RWPE1 (cell line): ENCODE results near the gene CNOT1.

Experiments used
- CTCF ChIA-PET: fragments of 350-600 bp; sonication (Branson Sonifier 250); formaldehyde crosslinking; extraction: SDS; loops from one replicate; lab custom pipeline; 2021; lab: Yijun Ruan, JAX
- POLR2A ChIA-PET: fragments of 400-600 bp; formaldehyde crosslinking; extraction: SDS; loops from one replicate; lab custom pipeline; 2020; ENCODE audit warnings: antibody characterized with exemption; ENCODE audit not compliant: low non-redundant PET; lab: Yijun Ruan, JAX
- DNase-seq: peaks from one replicate; pipeline ENCODE4 v3.0.0; 2012; ENCODE audit warnings: low spot score
- H3K27ac ChIP-seq: fragments of 450-650 bp; 2 replicates; pipeline ENCODE4 v1.5.1; 2017
- TF ChIP-seq, protein P1 (sequence below): fragments of 450-650 bp; conservative IDR thresholded peaks from 2 replicates; pipeline ENCODE4 v1.5.1; 2017; ENCODE audit warnings: low read depth, mild to moderate bottlenecking

CNOT1 gene

DNA sequence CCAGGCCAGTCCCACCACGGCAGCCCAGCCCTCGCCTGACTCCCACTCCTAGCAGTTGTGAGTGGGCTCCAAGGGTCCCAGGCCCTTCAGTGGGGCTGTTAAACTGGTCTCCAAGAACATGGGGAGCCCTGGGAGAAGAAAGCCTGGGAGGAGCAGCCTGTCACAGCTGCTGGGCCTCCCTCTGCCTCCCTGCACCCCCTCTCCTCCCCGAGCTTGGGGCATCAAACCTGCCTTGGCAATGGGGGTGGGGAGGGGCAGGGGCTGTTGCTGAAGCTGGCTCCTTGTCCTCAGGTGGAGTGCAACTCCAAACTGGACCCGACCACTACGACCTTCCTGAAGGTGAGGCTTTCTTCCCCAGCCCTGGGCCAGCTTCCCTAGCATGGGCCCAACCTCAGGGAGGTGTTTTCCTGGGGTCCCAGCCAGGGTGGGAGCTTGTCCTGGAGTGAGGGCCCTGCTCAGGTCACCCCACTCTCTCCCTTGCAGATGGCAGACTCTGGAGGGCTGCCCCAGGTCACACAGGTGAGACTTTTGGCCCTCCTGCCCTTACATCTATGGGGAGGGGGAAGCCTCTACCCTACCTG lies 120.9 kb downstream of the CNOT1 start:
- H3K27ac ChIP-seq = no peak overlapping the region
- POLR2A ChIA-PET = no interaction called here
- TF ChIP-seq, protein P1, sequence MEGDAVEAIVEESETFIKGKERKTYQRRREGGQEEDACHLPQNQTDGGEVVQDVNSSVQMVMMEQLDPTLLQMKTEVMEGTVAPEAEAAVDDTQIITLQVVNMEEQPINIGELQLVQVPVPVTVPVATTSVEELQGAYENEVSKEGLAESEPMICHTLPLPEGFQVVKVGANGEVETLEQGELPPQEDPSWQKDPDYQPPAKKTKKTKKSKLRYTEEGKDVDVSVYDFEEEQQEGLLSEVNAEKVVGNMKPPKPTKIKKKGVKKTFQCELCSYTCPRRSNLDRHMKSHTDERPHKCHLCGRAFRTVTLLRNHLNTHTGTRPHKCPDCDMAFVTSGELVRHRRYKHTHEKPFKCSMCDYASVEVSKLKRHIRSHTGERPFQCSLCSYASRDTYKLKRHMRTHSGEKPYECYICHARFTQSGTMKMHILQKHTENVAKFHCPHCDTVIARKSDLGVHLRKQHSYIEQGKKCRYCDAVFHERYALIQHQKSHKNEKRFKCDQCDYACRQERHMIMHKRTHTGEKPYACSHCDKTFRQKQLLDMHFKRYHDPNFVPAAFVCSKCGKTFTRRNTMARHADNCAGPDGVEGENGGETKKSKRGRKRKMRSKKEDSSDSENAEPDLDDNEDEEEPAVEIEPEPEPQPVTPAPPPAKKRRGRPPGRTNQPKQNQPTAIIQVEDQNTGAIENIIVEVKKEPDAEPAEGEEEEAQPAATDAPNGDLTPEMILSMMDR = no peak
- DNase-seq = no peak
- CTCF ChIA-PET = no interaction called here

DNA sequence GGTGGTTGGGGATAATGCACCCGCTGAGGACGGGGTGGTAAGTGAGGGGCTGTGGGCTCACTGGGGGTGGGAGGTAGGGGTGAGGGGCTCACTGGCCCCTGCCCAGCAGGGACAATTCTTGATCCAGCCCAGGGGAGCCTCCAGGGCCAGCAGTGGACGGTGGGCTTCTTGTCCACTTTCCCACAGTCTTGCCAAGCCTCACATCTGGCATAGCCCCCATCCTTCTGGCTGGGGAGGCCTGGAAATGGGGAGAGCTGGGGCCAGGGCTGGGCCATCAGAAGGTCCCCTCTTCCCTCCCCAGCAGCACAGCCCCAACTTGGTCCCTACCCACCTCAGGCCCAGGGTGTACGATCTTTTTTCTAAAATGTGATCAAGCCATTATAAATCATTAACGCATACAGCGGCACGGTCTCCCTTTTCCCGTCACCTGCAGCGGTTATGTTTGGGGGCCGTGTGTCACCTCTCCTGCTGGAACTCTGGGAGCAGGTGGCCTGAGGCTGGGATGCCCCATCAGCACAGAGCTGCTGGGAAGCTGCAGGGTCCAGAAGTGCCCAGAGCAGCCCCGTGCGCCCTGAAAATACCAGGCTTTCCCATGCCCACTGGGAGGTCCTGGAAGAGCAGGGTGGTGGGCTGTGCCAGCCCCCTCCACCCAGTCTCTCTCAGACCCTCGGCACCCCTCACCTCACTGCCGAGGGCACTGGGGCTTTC lies 121.5 kb downstream of the CNOT1 start:
- ChIA-PET CTCF (no interaction called here), POLR2A (no interaction called here)
- no peak overlapping the region for H3K27ac ChIP-seq
- TF ChIP-seq, protein P1 = no peak
- no peak for DNase-seq

DNA sequence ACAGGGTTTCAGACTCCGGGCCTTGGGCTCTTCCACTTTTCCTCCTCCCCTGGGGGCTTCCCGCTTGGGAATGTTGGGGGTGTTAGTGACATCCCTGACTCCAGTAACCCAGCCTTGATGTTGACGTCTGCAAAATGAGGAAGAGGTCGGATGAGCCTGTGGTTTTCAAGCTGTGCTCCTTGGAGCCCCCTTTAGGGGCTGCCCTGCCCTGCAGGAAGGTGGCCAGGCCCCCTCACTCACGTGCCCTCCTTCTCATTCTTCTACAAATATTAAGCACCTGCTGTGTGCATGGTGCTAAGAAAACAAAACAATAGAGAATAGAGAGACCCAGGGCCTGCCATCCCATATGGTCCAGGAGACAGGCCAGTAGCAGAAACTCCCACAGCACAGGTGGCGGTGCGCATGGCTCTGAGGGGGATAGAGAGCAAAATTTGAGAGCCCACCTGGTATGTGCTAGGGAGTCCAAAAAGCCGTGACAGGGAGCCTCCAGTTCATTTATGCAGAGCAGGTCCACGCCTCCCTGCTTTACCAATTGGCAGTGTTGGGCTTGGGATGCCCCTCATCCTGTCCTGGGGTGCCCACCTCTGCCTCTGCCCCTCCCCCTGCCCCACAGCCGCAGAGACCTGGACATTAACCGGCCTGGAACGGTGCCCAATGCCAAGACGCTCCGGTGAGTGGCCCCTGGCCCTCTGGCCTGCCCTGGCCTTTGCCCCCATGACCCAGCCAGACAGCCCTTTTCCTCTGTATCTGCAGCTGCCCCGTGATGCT lies 122.2 kb downstream of the CNOT1 start:
- CTCF ChIA-PET = interaction anchor here (0.6 kb wide), 1 partner anchor 203 kb away, joined by 3 read pairs; no protein-coding TSS in a partner anchor
- TF ChIP-seq, protein P1 = no peak
- DNase-seq = no peak
- H3K27ac ChIP-seq = no peak overlapping the region
- POLR2A ChIA-PET = no interaction called here

DNA sequence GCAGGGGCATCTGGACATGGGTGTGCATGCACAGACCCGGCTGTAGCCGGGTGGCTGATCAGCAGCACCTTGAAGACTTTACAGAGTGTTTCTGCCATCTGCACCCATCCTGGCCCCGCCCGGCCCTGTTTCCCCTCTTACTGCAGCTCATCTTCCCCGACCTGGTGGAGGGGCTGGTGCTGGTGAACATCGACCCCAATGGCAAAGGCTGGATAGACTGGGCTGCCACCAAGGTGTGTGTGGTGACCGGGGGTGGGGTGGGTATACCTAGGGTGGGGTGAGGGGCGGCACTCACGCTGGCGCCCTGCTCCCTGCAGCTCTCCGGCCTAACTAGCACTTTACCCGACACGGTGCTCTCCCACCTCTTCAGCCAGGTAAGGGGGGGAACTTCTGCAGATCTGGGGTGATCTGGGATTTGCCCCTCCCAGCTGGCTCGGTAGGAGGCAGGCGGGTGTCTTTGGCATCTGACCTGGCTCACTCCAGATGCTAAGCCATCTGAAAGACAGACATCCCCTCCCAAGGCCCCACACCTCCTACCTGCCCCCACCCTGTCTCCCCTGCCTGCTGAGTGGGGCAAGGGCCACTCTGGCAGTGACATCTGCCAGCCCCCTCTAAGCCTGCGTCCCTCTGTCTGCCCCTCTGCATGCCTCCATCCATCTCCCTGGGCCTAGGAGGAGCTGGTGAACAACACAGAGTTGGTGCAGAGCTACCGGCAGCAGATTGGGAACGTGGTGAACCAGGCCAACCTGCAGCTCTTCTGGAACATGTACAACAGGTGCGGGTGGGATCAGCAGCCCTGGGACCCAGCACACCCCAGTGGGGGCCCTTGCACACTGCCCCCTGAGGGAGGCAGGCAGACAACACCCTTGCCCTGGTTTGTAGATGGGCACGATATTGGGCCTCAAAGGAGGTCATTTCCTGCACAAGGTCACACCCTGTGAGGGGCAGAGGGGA lies 123.1 kb downstream of the CNOT1 start:
- DNase-seq = no peak
- ChIA-PET CTCF (interaction anchor here (0.6 to 0.9 kb wide), 2 partner anchors 202 to 346 kb away, joined by 3 read pairs; no protein-coding TSS in a partner anchor), POLR2A (no interaction called here)
- H3K27ac ChIP-seq = no peak overlapping the region
- TF ChIP-seq, protein P1 = no peak

DNA sequence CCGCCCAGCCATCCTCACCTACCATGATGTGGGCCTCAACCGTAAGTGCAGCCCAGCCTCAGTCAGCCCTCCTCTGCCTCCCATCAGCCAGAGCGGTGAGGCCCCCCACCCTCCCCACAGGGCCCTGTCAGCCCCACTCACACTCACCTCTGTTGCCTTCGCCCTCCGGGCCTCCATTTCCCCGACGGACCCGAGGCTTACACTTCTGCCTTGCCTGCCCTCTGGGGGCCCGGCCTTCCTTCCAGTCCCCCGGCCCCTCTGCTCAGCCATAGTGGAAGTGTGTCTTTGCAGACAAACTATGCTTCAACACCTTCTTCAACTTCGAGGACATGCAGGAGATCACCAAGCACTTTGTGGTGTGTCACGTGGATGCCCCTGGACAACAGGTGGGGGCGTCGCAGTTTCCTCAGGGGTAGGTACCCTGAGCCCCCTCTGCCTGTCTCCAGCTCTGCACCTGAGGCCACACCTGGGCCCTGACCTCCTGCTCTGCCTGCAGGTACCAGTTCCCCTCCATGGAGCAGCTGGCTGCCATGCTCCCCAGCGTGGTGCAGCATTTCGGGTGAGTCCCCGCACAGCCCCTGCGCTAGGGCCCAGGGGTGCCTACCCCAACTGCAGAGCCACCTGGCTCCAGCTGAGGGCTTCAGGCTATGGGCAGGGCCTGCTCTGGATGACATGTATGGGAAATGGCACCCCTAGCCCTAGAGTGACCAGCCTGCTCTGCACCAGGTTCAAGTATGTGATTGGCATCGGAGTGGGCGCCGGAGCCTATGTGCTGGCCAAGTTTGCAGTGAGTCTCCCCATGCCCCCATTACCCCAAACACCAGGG lies 125.5 kb downstream of the CNOT1 start:
- TF ChIP-seq, protein P1 = no peak
- CTCF ChIA-PET = no interaction called here
- no peak for DNase-seq
- no peak overlapping the region for H3K27ac ChIP-seq
- POLR2A ChIA-PET = no interaction called here
